ENCODE results near the gene B2M. TPM values are rescaled to one million over a fixed set of nuclear protein-coding genes. Genes with fewer than 3 reads are reported as not detected.
"Not testable (repeated sequence)": the region's sequence is repeated elsewhere in the genome, so short reads cannot be mapped to it uniquely, and the experiment has no call there.

Gene B2M
- total RNA-seq, 1 donor from 2014 or later: 808 TPM

DNA sequence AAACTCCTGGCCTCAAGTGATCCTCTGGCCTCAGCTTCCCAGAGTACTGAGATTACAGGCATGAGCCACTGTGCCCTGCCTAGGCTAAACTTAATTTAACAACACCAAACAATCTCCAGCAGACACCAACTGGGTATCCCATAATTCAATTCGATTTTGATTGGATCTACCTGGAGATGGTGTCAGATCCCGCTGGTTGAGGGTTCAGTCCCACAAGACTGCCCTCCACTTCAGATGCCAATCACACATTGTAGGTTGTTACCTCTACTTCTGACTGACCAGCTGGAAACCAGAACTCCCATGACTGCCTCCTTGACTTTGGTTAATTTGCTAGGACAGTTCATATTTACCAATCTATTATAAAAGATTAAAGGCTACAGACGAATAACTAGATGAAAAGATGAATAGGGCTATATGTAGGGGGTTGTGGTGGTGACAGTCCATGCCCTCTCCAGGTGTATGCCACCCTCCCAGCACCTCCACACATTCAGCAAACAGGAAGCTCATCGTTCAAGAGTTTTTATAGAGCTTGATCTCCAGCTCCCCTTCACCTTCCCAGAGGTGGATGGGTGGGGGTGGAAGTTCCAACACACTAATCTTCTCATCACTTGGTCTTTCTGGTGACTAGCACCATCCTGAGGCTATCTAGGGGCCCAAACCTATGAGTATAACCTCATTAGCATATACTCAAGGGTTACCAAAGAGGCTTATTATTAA is 9.3 kb downstream of the B2M start:
- no peak overlapping the region for H3K4me3 ChIP-seq (ENCODE audit: low read depth, low read length)
- no peak for FAIRE-seq
- no peak for DNase-seq (ENCODE audit: low read depth)
- H3K36me3 ChIP-seq (ENCODE audit: control insufficient read depth, insufficient read depth, low read length): peaks cover 10% of the 10 kb centered on the region
- no peaks in the 10 kb centered on the region for H3K27me3 ChIP-seq (ENCODE audit: control insufficient read depth, insufficient read depth, low read length)
- no peak for TF ChIP-seq CTCF (IDR thresholded peaks at IDR 0.05; ENCODE audit: insufficient read depth, low read length, severe bottlenecking)

- Histone ChIP-seq H3K36me3 (ENCODE audit: control insufficient read depth, insufficient read depth, low read length) (peaks cover under 1% of the 10 kb centered on the region), H3K4me3 (ENCODE audit: low read depth, low read length) (no peak overlapping the region), H3K27me3 (ENCODE audit: control insufficient read depth, insufficient read depth, low read length) (no peaks in the 10 kb centered on the region)
- DNase-seq (ENCODE audit: low read depth) (no peak), FAIRE-seq (no peak)
- TF ChIP-seq CTCF (IDR thresholded peaks at IDR 0.05; ENCODE audit: insufficient read depth, low read length, severe bottlenecking): no peak
Observed at GRCh38 chr15:44722011-44722410, 10.7 kb downstream of the B2M start.

DNA sequence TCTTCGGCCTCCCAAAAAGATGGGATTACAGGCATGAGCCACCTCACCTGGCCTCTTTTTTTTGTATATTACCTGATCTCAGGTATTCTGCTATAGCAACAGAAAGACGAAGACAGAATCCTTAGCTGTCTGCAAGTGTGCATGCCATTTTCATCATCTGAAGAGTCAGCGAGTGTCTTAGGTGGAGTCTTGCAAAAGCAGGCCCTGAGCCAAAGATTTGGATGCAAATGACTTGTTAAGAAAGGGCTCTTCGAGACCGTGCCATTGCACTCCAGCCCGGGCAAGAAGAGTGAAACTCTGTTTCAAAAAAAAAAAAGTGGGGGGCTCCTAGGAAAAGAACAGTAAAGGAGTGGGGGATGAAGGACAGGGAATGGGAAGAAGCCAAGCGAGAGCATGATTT is 14.8 kb downstream of the B2M start:
- H3K27me3 ChIP-seq (ENCODE audit: control insufficient read depth, insufficient read depth, low read length): no peaks in the 10 kb centered on the region
- FAIRE-seq (no peak), DNase-seq (ENCODE audit: low read depth) (no peak)
- no peaks in the 10 kb centered on the region for H3K36me3 ChIP-seq (ENCODE audit: control insufficient read depth, insufficient read depth, low read length)
- TF ChIP-seq CTCF (IDR thresholded peaks at IDR 0.05; ENCODE audit: insufficient read depth, low read length, severe bottlenecking): no peak
- H3K4me3 ChIP-seq (ENCODE audit: low read depth, low read length): no peak overlapping the region

- Histone ChIP-seq H3K27me3 (ENCODE audit: control insufficient read depth, insufficient read depth, low read length) (no peaks in the 10 kb centered on the region), H3K4me3 (ENCODE audit: low read depth, low read length) (no peak overlapping the region), H3K36me3 (ENCODE audit: control insufficient read depth, insufficient read depth, low read length) (no peaks in the 10 kb centered on the region)
- no peak for TF ChIP-seq CTCF (IDR thresholded peaks at IDR 0.05; ENCODE audit: insufficient read depth, low read length, severe bottlenecking)
- DNase-seq (ENCODE audit: low read depth) (peak; percentile 89), FAIRE-seq (no peak)
Observed at GRCh38 chr15:44726568-44727484, 15.5 kb downstream of the B2M start.

GRCh38 chr15:44727485-44728231 is 16.3 kb downstream of the B2M start:
- no peak for FAIRE-seq
- Histone ChIP-seq H3K4me3 (ENCODE audit: low read depth, low read length) (no peak overlapping the region), H3K36me3 (ENCODE audit: control insufficient read depth, insufficient read depth, low read length) (no peaks in the 10 kb centered on the region), H3K27me3 (ENCODE audit: control insufficient read depth, insufficient read depth, low read length) (no peaks in the 10 kb centered on the region)
- TF ChIP-seq CTCF (IDR thresholded peaks at IDR 0.05; ENCODE audit: insufficient read depth, low read length, severe bottlenecking): no peak
- DNase-seq (ENCODE audit: low read depth): peak; percentile 72

GRCh38 chr15:44728232-44728575 is 16.9 kb downstream of the B2M start:
- not testable (repeated sequence) for H3K36me3 ChIP-seq (ENCODE audit: control insufficient read depth, insufficient read depth, low read length); H3K27me3 ChIP-seq (ENCODE audit: control insufficient read depth, insufficient read depth, low read length); FAIRE-seq; DNase-seq (ENCODE audit: low read depth)
- peak overlapping the region; percentile 57 for H3K4me3 ChIP-seq (ENCODE audit: low read depth, low read length)
